Measurements from ENCODE around the gene HPN.
A peak's percentile ranks its signal among the peaks of the same experiment; 100 is the strongest.
"Not testable (repeated sequence)": the region's sequence is repeated elsewhere in the genome, so short reads cannot be mapped to it uniquely, and the experiment has no call there.

HPN gene

GRCh38 chr19:35044317-35045117 lies 3.0 kb downstream of the HPN start:
- peak; percentile 14 for DNase-seq

- DNase-seq: peak; percentile 8
Observed at GRCh38 chr19:35045667-35046300, 4.3 kb downstream of the HPN start.

- DNase-seq: no peak
Observed at GRCh38 chr19:35046461-35046860, 4.9 kb downstream of the HPN start.

- DNase-seq: no peak
Observed at GRCh38 chr19:35048911-35049411, 7.4 kb downstream of the HPN start.

GRCh38 chr19:35049456-35049855 lies 7.9 kb downstream of the HPN start:
- DNase-seq: no peak

GRCh38 chr19:35050662-35051061 lies 9.1 kb downstream of the HPN start:
- not testable (repeated sequence) for DNase-seq

GRCh38 chr19:35051268-35051667 lies 9.7 kb downstream of the HPN start:
- DNase-seq: not testable (repeated sequence)

GRCh38 chr19:35051796-35052195 lies 10.3 kb downstream of the HPN start:
- DNase-seq: no peak

- no peak for DNase-seq
Observed at GRCh38 chr19:35052599-35053190, 11.2 kb downstream of the HPN start.

- no peak for DNase-seq
Observed at GRCh38 chr19:35053667-35054293, 12.3 kb downstream of the HPN start.

- no peak for DNase-seq
Observed at GRCh38 chr19:35054626-35055025, 13.1 kb downstream of the HPN start.

GRCh38 chr19:35055715-35056179 lies 14.2 kb downstream of the HPN start:
- DNase-seq: no peak

GRCh38 chr19:35056513-35057063 lies 15.1 kb downstream of the HPN start:
- DNase-seq: no peak

- no peak for DNase-seq
Observed at GRCh38 chr19:35058370-35058769, 16.8 kb downstream of the HPN start.

GRCh38 chr19:35059006-35059798 lies 17.7 kb downstream of the HPN start:
- DNase-seq: no peak

- DNase-seq: no peak
Observed at GRCh38 chr19:35059799-35060091, 18.2 kb downstream of the HPN start.

- no peak for DNase-seq
Observed at GRCh38 chr19:35060160-35060855, 18.8 kb downstream of the HPN start.

GRCh38 chr19:35061583-35062373 lies 20.3 kb downstream of the HPN start:
- DNase-seq: no peak

GRCh38 chr19:35062942-35063341 lies 21.4 kb downstream of the HPN start:
- DNase-seq: no peak

- no peak for DNase-seq
Observed at GRCh38 chr19:35063940-35064818, 22.7 kb downstream of the HPN start.
